ENCODE measurements around the gene OR2B2.

Gene OR2B2

GRCh38 chr6:27864906-27865849 lies 47.0 kb downstream of the OR2B2 start (continued):
- TF ChIP-seq, protein P1, sequence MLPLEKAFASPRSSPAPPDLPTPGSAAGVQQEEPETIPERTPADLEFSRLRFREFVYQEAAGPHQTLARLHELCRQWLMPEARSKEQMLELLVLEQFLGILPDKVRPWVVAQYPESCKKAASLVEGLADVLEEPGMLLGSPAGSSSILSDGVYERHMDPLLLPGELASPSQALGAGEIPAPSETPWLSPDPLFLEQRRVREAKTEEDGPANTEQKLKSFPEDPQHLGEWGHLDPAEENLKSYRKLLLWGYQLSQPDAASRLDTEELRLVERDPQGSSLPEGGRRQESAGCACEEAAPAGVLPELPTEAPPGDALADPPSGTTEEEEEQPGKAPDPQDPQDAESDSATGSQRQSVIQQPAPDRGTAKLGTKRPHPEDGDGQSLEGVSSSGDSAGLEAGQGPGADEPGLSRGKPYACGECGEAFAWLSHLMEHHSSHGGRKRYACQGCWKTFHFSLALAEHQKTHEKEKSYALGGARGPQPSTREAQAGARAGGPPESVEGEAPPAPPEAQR (tag by site-specific recombination; IDR thresholded peaks at IDR 0.05) = peak; percentile 49; the same call in 1 of the 2 replicates
- TF ChIP-seq MZF1 (tag by site-specific recombination; IDR thresholded peaks at IDR 0.05; ENCODE audit: borderline replicate concordance) = no peak
- TF ChIP-seq, protein P2, sequence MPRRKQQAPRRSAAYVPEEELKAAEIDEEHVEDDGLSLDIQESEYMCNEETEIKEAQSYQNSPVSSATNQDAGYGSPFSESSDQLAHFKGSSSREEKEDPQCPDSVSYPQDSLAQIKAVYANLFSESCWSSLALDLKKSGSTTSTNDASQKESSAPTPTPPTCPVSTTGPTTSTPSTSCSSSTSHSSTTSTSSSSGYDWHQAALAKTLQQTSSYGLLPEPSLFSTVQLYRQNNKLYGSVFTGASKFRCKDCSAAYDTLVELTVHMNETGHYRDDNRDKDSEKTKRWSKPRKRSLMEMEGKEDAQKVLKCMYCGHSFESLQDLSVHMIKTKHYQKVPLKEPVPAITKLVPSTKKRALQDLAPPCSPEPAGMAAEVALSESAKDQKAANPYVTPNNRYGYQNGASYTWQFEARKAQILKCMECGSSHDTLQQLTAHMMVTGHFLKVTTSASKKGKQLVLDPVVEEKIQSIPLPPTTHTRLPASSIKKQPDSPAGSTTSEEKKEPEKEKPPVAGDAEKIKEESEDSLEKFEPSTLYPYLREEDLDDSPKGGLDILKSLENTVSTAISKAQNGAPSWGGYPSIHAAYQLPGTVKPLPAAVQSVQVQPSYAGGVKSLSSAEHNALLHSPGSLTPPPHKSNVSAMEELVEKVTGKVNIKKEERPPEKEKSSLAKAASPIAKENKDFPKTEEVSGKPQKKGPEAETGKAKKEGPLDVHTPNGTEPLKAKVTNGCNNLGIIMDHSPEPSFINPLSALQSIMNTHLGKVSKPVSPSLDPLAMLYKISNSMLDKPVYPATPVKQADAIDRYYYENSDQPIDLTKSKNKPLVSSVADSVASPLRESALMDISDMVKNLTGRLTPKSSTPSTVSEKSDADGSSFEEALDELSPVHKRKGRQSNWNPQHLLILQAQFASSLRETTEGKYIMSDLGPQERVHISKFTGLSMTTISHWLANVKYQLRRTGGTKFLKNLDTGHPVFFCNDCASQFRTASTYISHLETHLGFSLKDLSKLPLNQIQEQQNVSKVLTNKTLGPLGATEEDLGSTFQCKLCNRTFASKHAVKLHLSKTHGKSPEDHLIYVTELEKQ (tag by site-specific recombination; IDR thresholded peaks at IDR 0.05; ENCODE audit: borderline replicate concordance) = no peak
- TF ChIP-seq ZBTB20 (tag by site-specific recombination; IDR thresholded peaks at IDR 0.05) = no peak
- no peak for TF ChIP-seq INSM2 (tag by site-specific recombination; IDR thresholded peaks at IDR 0.05)
- TF ChIP-seq ZNF707 (tag by site-specific recombination; IDR thresholded peaks at IDR 0.05) = no peak
- no peak for TF ChIP-seq ZNF768 (tag by site-specific recombination; IDR thresholded peaks at IDR 0.05)
- no peak for TF ChIP-seq ZNF302 (tag by site-specific recombination; IDR thresholded peaks at IDR 0.05; ENCODE audit: low read depth)
- TF ChIP-seq ZNF169 (tag by site-specific recombination; IDR thresholded peaks at IDR 0.05) = no peak
- TF ChIP-seq ZEB2 (tag by site-specific recombination; IDR thresholded peaks at IDR 0.05) = peak; percentile 43; the same call in 1 of the 2 replicates
- TF ChIP-seq ZNF140 (tag by site-specific recombination; IDR thresholded peaks at IDR 0.05) = no peak
- TF ChIP-seq ZNF274 (IDR thresholded peaks at IDR 0.05; ENCODE audit: low read length) = no peak
- no peak for TF ChIP-seq ZNF274 (tag by site-specific recombination; IDR thresholded peaks at IDR 0.05; ENCODE audit: borderline replicate concordance)
- no peak for TF ChIP-seq ZNF571 (tag by site-specific recombination; IDR thresholded peaks at IDR 0.05)
- TF ChIP-seq ZSCAN23 (tag by site-specific recombination; IDR thresholded peaks at IDR 0.05) = peak; percentile 51; the same call in 1 of the 2 replicates
- no peak for TF ChIP-seq YY1 (tag by site-specific recombination; IDR thresholded peaks at IDR 0.05)
- TF ChIP-seq ZNF335 (tag by site-specific recombination; conservative IDR thresholded peaks at IDR 0.05) = peak; percentile 65
- no peak for TF ChIP-seq ZNF510 (tag by site-specific recombination; IDR thresholded peaks at IDR 0.05; ENCODE audit: insufficient replicate concordance)
- TF ChIP-seq ZNF16 (tag by site-specific recombination; IDR thresholded peaks at IDR 0.05; ENCODE audit: low read depth) = no peak
- no peak for TF ChIP-seq IKZF3 (tag by site-specific recombination; IDR thresholded peaks at IDR 0.05)
- no peak for TF ChIP-seq MEIS1 (CRISPR knock-in tag; IDR thresholded peaks at IDR 0.05; ENCODE audit: borderline replicate concordance)
- TF ChIP-seq ZNF621 (tag by site-specific recombination; IDR thresholded peaks at IDR 0.05) = no peak
- no peak for TF ChIP-seq ZNF610 (tag by site-specific recombination; IDR thresholded peaks at IDR 0.05; ENCODE audit: borderline replicate concordance)
- TF ChIP-seq ZNF433 (tag by site-specific recombination; IDR thresholded peaks at IDR 0.05; ENCODE audit: low read depth) = no peak
- TF ChIP-seq SP7 (tag by site-specific recombination; IDR thresholded peaks at IDR 0.05) = peak; percentile 32; the same call in 1 of the 2 replicates
- TF ChIP-seq SALL2 (tag by site-specific recombination; IDR thresholded peaks at IDR 0.05; ENCODE audit: borderline replicate concordance) = no peak
- no peak for TF ChIP-seq ZNF473 (tag by site-specific recombination; IDR thresholded peaks at IDR 0.05)
- no peak for TF ChIP-seq ZNF221 (tag by site-specific recombination; IDR thresholded peaks at IDR 0.05; ENCODE audit: borderline replicate concordance)
- TF ChIP-seq KLF10 (tag by site-specific recombination; IDR thresholded peaks at IDR 0.05) = no peak
- no peak for TF ChIP-seq REPIN1 (tag by site-specific recombination; IDR thresholded peaks at IDR 0.05; ENCODE audit: low read depth)
- no peak for TF ChIP-seq ZNF202 (tag by site-specific recombination; IDR thresholded peaks at IDR 0.05; ENCODE audit: borderline replicate concordance)
- no peak for TF ChIP-seq EGR2 (tag by site-specific recombination; IDR thresholded peaks at IDR 0.05; ENCODE audit: low read depth)
- TF ChIP-seq, protein P3, sequence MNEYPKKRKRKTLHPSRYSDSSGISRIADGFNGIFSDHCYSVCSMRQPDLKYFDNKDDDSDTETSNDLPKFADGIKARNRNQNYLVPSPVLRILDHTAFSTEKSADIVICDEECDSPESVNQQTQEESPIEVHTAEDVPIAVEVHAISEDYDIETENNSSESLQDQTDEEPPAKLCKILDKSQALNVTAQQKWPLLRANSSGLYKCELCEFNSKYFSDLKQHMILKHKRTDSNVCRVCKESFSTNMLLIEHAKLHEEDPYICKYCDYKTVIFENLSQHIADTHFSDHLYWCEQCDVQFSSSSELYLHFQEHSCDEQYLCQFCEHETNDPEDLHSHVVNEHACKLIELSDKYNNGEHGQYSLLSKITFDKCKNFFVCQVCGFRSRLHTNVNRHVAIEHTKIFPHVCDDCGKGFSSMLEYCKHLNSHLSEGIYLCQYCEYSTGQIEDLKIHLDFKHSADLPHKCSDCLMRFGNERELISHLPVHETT (tag by site-specific recombination; IDR thresholded peaks at IDR 0.05) = no peak

All from HEK293 (cell line).